Esophagus squamous epithelium (tissue), 4 donors: ENCODE measurements around the gene EXOSC5.

Source experiments
- CTCF ChIP-seq, 6 experiments: fragments of 450-650 bp in 4 of 6; fragments of 200-600 bp in 2 of 6; sonication (generic) in 2 of 6; IDR thresholded peaks; one replicate each; pipeline ENCODE4 v1.5.1; 2016 to 2019; ENCODE audit warnings: antibody characterized with exemption in 6 of 6, mild to moderate bottlenecking in 4 of 6, moderate library complexity in 4 of 6
- POLR2A ChIP-seq, 4 donors: fragments of 450-650 bp; IDR thresholded peaks; one replicate each; pipeline ENCODE4 v1.6.1; 2017; ENCODE audit warnings: antibody characterized with exemption in 4 of 4, mild to moderate bottlenecking in 4 of 4, moderate library complexity in 3 of 4

- TF ChIP-seq CTCF (IDR thresholded peaks at IDR 0.05) (no peak), POLR2A (IDR thresholded peaks at IDR 0.05) (no peak)
Measured at GRCh38 chr19:41386442-41386841, 10.7 kb downstream of the EXOSC5 start.
